HCT116 (cell line): ENCODE measurements around the gene CYP3A5.

Experiments used
- ELF1 ChIP-seq: IDR thresholded peaks from 2 replicates; pipeline ENCODE4 v1.6.1; 2012; ENCODE audit warnings: low read depth, borderline replicate concordance
- EZH2 ChIP-seq: fragments of 200-600 bp; sonication (generic); IDR thresholded peaks from 2 replicates; pipeline ENCODE4 v1.6.1; 2017; ENCODE audit warnings: antibody characterized with exemption, mixed run types
- POLR2A ChIP-seq: IDR thresholded peaks from 2 replicates; pipeline ENCODE4 v1.7.0; 2011; ENCODE audit warnings: borderline replicate concordance; ENCODE audit not compliant: insufficient read depth, insufficient read length; ENCODE audit errors: extremely low read depth
- POLR2AphosphoS5 ChIP-seq: IDR thresholded peaks from 2 replicates; pipeline ENCODE4 v1.6.1; 2011; ENCODE audit warnings: mild to moderate bottlenecking, low read depth, low read length, moderate library complexity
- TCF7L2 ChIP-seq: IDR thresholded peaks from 2 replicates; pipeline ENCODE4 v1.7.0; 2011; ENCODE audit warnings: borderline replicate concordance, inconsistent platforms; ENCODE audit not compliant: insufficient read depth, insufficient read length; ENCODE audit errors: extremely low read depth
- YY1 ChIP-seq: IDR thresholded peaks from 2 replicates; pipeline ENCODE4 v1.6.1; 2011; ENCODE audit warnings: low read length, low read depth, moderate library complexity, mild to moderate bottlenecking; ENCODE audit not compliant: insufficient replicate concordance; ENCODE audit errors: extremely low read depth
- ZFX ChIP-seq: fragments of 450-650 bp; IDR thresholded peaks from 2 replicates; pipeline ENCODE4 v1.6.1; 2017
- ZNF274 ChIP-seq: fragments of 200-500 bp; sonication (Bioruptor generic); IDR thresholded peaks from 2 replicates; pipeline ENCODE4 v1.6.1; 2014; ENCODE audit warnings: mild to moderate bottlenecking, low read depth, low read length, inconsistent platforms
- TF ChIP-seq, protein P1 (sequence below), 3 experiments: fragments of 200-600 bp in 1 of 3; sonication (generic) in 1 of 3; IDR thresholded peaks in 2 of 3; conservative IDR thresholded peaks in 1 of 3; 2 replicates each; pipeline ENCODE4 v1.5.1; 2012 to 2017; ENCODE audit warnings: low read depth in 2 of 3, low read length in 2 of 3, antibody characterized with exemption in 1 of 3, borderline replicate concordance in 1 of 3, control low read depth in 1 of 3, mild to moderate bottlenecking in 1 of 3, mixed read lengths in 1 of 3, mixed run types in 1 of 3, moderate library complexity in 1 of 3; ENCODE audit not compliant: insufficient read depth in 1 of 3
- TF ChIP-seq, protein P2 (sequence below): IDR thresholded peaks from 2 replicates; pipeline ENCODE4 v1.6.1; 2011; ENCODE audit warnings: mild to moderate bottlenecking, low read length, moderate library complexity; ENCODE audit not compliant: insufficient replicate concordance; ENCODE audit errors: extremely low read depth
- TF ChIP-seq, protein P3 (sequence below): IDR thresholded peaks from 2 replicates; pipeline ENCODE4 v1.6.1; 2012

DNA sequence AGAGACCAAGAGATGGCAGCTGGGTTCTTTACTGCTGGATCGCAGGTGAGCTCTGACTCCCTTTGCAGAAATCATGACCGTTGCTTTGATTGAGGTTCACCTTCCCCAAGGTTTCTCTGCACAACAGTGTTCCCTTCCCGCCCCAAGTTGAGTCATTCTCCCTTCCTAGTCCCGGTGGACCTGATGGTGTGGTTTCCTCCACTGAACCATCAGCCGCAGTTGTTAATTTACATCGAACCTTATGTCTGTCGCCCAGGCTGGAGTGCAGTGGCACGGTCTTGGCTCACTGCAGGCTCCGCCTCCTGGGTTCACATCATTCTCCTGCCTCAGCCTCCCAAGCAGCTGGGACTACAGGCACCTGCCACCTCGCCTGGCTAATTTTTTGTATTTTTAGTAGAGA, 57.2 kb downstream of the CYP3A5 start:
- TF ChIP-seq POLR2A (no peak), ZNF274 (no peak), EZH2 (no peak), ZFX (no peak), TCF7L2 (no peak), POLR2AphosphoS5 (no peak), YY1 (no peak), ELF1 (no peak)
- TF ChIP-seq, protein P1, sequence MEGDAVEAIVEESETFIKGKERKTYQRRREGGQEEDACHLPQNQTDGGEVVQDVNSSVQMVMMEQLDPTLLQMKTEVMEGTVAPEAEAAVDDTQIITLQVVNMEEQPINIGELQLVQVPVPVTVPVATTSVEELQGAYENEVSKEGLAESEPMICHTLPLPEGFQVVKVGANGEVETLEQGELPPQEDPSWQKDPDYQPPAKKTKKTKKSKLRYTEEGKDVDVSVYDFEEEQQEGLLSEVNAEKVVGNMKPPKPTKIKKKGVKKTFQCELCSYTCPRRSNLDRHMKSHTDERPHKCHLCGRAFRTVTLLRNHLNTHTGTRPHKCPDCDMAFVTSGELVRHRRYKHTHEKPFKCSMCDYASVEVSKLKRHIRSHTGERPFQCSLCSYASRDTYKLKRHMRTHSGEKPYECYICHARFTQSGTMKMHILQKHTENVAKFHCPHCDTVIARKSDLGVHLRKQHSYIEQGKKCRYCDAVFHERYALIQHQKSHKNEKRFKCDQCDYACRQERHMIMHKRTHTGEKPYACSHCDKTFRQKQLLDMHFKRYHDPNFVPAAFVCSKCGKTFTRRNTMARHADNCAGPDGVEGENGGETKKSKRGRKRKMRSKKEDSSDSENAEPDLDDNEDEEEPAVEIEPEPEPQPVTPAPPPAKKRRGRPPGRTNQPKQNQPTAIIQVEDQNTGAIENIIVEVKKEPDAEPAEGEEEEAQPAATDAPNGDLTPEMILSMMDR (IDR thresholded peaks at IDR 0.05 in 2 of 3, conservative IDR thresholded peaks at IDR 0.05 in 1 of 3; ENCODE audit: borderline replicate concordance in 1 of 3, insufficient read depth in 1 of 3, low read depth in 2 of 3, low read length in 2 of 3) = no peak
- TF ChIP-seq, protein P2, sequence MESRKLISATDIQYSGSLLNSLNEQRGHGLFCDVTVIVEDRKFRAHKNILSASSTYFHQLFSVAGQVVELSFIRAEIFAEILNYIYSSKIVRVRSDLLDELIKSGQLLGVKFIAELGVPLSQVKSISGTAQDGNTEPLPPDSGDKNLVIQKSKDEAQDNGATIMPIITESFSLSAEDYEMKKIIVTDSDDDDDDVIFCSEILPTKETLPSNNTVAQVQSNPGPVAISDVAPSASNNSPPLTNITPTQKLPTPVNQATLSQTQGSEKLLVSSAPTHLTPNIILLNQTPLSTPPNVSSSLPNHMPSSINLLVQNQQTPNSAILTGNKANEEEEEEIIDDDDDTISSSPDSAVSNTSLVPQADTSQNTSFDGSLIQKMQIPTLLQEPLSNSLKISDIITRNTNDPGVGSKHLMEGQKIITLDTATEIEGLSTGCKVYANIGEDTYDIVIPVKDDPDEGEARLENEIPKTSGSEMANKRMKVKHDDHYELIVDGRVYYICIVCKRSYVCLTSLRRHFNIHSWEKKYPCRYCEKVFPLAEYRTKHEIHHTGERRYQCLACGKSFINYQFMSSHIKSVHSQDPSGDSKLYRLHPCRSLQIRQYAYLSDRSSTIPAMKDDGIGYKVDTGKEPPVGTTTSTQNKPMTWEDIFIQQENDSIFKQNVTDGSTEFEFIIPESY = no peak
- TF ChIP-seq, protein P3, sequence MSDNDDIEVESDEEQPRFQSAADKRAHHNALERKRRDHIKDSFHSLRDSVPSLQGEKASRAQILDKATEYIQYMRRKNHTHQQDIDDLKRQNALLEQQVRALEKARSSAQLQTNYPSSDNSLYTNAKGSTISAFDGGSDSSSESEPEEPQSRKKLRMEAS = no peak
